GM18870 (cell line): ENCODE measurements around the gene ANKMY1.

ENCODE experiments used
- ATAC-seq: cut with Tn5 transposase; IDR thresholded peaks from one replicate; pipeline ENCODE4 v1.9.1; 2021; ENCODE audit warnings: moderate library complexity; ENCODE audit not compliant: unreplicated experiment

The ANKMY1 gene

DNA sequence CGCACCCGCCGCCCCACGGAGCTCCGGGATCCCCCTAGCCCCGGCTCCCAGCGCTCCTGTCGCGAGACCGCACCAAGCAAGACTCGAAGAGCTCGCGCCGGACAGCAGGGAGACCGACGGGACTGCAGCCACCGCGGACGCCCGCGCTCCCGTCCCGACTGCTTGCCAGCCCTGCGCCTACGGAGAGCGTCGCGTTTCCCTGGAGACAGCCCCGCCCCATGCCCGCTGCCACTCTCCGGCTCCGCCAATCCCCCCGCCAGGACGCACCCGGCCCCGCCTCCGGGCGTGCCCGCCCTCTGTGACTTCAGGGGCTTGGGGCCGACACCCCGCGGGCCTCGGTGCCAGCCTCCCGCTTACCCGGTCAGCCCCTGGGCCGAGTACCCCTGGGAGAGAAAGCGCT, at the start of gene ANKMY1:
ANKMY1 (minus strand) TSS at position 181 of the 400 bp plus-strand sequence. CDS start 653 bp downstream, outside the sequence.
- no peak for ATAC-seq

DNA sequence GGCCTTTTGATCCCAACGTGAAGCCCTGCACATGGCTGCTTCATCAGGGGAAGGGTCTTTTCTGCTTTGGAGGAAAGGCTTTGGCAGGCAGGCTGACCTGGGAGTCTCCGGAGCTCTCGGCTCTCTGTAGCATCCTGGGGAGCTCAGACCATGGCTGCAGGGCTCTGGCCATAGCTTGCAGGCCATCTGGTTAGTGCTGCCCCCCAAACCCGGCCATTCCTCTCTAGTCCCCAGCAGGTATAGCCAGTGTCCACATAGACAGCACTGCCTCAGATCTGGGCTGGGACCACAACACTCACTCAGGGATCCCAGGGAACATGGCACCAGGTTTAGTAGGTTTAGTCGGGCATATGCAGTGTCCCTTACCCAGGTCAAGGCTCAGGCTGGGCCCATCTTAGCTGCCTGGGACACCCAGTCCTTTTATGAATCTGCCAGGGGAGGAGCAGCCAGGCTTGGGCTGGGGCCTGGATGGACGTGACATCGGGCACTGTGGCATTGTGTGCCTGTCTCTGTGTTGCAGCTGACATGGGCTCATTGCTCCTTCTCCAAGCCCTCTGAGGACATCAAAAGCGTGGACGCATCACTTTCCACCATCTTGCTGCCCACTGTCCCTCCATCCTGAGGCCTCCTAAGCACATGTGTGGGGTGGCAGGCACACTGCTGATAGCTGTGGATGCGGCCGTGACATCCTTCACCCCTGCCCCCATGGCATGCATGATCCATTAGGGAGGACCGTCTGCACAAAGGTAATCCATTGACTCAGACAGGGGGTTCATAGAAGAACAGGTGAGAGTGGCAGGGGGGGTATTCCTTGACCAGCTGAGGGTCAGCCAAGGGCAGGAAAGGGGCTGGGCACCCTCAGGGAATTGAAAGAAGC, 48.3 kb upstream of the ANKMY1 start:
- no peak for ATAC-seq

DNA sequence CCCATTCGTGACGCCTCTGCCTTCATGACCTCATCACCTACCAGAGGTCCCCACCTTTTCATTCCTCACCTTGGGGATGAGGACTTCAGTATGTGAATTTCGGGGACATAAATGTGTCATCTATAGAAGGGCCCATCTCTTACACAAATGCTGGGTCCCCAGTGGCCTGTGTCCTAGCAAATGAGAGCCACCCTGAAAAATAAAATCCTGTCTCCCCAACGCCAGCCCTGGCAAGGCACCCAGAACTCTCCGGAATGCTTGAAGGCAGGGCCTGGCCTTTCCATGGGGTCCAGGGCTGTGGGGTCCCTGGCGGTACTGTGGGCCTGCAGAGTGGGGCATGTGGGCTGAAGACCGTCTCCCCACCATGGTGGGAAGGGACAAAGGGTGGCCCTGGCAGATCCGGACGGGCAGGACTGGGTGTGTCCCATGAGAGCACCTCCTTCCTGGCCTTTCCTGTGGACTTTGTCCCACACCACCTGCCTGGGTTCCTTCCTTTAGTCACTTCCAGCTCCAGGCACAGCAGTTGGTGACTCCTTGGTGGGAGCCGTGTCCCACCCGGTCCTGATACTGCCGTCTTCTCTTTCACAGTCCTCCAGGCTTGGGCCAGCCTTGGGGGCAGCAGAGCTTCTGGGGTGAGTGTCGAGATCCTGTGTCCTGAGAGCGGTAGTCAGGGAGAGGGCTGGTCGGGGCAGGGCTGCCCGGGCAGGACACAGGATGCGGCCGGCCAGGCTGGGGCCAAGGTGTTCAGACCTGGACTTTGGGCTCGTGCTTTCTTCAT, 47.3 kb upstream of the ANKMY1 start:
- no peak for ATAC-seq

DNA sequence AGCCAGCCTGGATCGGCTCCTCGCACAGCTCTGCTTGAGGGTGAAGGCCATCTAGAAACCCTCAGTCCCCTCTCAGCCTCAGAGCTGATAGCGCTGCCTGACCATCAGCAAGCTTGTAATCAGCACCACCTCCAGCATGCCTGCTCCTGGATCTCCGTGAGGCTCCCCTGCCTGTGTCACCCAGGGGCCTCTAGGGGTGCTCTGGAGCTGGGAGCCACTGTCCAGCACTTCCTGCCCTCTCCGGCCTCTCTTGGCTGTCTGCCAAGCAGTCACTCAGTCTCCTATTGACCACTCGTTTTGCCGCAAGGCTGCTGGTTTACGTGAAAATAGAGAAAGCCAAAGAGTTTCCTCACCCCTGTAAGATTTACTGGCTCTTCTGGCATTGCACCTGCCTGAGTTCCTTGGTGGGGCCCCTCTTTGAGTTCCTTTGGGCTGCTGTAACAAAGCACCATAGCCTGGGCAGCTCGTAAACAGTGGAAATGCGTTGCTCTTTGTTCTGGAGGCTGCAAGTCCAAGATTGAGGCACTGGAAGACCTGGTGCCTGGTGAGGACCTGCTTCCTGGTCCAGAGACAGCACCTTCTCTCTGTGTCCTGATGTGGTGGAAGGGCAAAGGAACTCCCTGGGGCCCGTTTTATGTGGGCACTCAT, 46.6 kb upstream of the ANKMY1 start:
- no peak for ATAC-seq

GRCh38 chr2:240603846-240604245, 46.1 kb upstream of the ANKMY1 start:
- ATAC-seq, result no peak

GRCh38 chr2:240603081-240603835, 45.5 kb upstream of the ANKMY1 start:
- no peak for ATAC-seq

GRCh38 chr2:240602266-240603050, 44.7 kb upstream of the ANKMY1 start:
- no peak for ATAC-seq

DNA sequence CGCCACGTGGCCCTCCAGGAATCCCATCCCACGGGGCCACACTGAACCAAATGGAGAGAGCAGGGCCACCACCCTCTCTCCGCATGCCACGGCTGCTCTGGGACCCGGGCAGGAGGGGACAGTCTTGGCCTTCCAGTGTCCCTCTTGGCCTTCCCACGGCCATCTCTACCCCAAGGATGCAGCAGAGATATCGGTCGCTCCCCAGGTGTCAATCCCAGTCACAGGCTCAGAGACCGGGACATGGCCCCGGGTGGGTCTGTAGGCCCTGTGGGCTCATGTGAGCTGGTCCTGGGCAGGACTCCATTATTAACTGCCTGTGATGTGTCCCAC, 44.0 kb upstream of the ANKMY1 start:
- ATAC-seq, result no peak

GRCh38 chr2:240601061-240601830, 43.5 kb upstream of the ANKMY1 start:
- ATAC-seq, result no peak

DNA sequence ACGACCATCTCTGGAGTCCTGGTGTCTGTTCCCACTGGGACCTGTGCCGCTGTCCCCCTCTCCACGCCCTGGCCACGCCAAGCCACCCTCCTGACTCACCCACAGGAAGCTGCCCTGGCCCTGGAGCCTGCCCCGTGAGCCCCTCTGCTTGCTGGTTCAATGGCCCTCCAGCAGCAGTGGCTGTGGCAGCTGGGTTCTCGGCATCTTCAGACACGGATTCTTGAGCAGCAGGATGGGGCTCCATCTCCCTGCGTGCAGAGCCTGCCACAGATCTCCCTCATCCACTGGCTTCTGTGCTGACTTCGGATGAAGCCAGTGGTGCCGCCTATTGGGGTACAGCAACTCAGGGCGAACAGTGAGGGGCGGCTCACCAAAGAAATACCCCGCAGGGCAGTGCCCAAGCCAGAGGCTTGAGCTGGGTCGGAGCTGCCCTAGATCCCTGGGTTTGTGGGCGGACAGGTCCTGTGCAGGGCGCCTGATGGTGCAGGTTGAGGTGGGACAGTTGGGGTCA, 42.7 kb upstream of the ANKMY1 start:
- no peak for ATAC-seq

DNA sequence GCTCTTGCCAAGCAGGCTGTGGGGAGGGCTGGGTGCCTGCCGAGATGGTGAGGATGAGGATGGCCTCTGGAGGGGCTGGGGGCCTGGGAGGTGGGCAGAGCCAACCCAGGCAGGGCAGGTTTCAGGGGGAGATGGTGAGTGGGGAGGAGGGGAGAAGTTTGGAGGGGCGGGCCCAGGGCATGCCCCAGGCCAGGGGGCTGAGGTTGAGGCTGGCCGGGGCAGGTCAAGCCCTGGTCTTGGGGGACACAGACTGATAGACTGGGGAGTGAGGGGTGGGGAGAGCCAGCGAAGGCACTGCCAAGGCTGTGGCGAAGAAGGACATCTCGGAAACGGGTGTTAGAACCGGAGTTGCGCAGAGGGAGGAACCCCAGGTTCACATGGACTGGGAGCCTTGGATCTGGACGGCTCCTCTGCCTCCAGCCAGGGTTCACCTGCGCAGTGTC, 41.4 kb upstream of the ANKMY1 start:
- no peak for ATAC-seq

- ATAC-seq, result no peak
Measured at GRCh38 chr2:240598311-240598911, 40.6 kb upstream of the ANKMY1 start.

- ATAC-seq, result no peak
Measured at GRCh38 chr2:240597419-240598181, 39.8 kb upstream of the ANKMY1 start.

GRCh38 chr2:240597054-240597418, 39.2 kb upstream of the ANKMY1 start:
- no peak for ATAC-seq

GRCh38 chr2:240596491-240596931, 38.7 kb upstream of the ANKMY1 start:
- ATAC-seq, result no peak

DNA sequence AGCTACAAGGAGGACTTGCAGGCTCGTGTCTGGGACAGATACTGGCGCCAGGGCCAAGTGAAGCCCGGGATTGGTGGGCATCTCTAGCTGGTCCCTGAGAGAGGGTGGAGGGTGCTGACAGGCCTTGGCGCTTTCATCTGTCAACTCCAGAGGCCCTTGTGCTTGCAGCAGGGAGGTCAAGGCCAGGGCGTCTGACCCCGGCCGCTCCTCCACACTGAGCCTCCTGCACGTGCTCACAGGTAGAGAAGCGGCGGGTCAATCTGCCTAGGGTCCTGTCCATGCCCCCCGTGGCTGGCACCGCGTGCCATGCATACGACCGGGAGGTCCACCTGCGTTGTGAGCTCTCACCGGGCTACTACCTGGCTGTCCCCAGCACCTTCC, 38.3 kb upstream of the ANKMY1 start:
- no peak for ATAC-seq

- no peak for ATAC-seq
Measured at GRCh38 chr2:240595381-240596079, 37.7 kb upstream of the ANKMY1 start.
